Suprapubic skin (tissue), 3 donors: ENCODE results near the gene TRAPPC8.

Experiments
- POLR2A ChIP-seq, 2 donors: fragments of 450-650 bp; IDR thresholded peaks; one replicate each; pipeline ENCODE4 v1.6.1; 2017; ENCODE audit warnings: antibody characterized with exemption in 2 of 2, mild to moderate bottlenecking in 2 of 2, moderate library complexity in 2 of 2
- TF ChIP-seq, protein P1 (sequence below), 2 donors: fragments of 200-600 bp in 1 of 2; fragments of 450-650 bp in 1 of 2; sonication (generic) in 1 of 2; IDR thresholded peaks; one replicate each; pipeline ENCODE4 v1.5.1; 2016 to 2019; ENCODE audit warnings: antibody characterized with exemption in 2 of 2, mild to moderate bottlenecking in 1 of 2, moderate library complexity in 1 of 2

DNA sequence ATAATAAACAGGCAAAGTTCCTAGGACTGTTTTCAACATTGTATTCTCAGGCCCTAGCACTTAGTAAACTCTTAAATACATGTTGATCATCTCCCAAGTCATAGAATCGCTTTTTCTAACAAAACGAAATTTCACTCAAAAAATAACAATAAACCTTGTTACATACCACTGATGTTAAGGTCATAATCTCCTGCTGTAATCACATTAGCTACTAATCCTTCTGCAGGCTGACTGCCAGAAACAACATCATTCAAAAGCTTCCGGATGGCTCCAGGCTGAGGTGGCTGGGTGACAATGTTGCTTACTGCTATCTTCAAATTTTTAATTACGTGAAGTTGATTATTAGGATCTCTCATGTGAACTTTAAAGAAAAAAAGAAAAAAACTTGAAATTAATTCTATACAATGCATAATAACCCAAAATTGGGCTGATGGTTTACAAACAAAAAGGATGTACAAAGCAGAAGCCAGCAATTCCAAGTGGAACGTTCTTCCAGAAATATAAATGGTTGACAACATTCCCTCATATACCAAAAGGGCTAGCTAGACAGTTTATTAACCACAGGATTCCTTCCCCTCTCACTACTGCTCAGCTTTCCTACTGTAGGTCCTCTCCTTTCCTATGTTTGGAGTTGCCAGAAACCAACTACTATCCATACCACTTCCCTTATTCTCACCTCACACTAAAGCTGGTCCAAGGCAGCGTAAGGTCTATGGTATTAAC lies 11.6 kb downstream of the TRAPPC8 start:
- no peak for TF ChIP-seq POLR2A (IDR thresholded peaks at IDR 0.05)
- TF ChIP-seq, protein P1, sequence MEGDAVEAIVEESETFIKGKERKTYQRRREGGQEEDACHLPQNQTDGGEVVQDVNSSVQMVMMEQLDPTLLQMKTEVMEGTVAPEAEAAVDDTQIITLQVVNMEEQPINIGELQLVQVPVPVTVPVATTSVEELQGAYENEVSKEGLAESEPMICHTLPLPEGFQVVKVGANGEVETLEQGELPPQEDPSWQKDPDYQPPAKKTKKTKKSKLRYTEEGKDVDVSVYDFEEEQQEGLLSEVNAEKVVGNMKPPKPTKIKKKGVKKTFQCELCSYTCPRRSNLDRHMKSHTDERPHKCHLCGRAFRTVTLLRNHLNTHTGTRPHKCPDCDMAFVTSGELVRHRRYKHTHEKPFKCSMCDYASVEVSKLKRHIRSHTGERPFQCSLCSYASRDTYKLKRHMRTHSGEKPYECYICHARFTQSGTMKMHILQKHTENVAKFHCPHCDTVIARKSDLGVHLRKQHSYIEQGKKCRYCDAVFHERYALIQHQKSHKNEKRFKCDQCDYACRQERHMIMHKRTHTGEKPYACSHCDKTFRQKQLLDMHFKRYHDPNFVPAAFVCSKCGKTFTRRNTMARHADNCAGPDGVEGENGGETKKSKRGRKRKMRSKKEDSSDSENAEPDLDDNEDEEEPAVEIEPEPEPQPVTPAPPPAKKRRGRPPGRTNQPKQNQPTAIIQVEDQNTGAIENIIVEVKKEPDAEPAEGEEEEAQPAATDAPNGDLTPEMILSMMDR (IDR thresholded peaks at IDR 0.05), result no peak
